Spleen (tissue), 7 donors: Measurements from ENCODE around the gene NKAIN2.

Experiments
- POLR2A ChIP-seq, 3 donors: fragments of 450-650 bp; IDR thresholded peaks; one replicate each; pipeline ENCODE4 v1.5.1; 2017; ENCODE audit warnings: antibody characterized with exemption in 3 of 3, mild to moderate bottlenecking in 1 of 3
- POLR2AphosphoS5 ChIP-seq, 3 donors: sonication (generic); formaldehyde crosslinking; IDR thresholded peaks; one replicate each; pipeline ENCODE4 v1.5.1; 2017; ENCODE audit warnings: antibody characterized with exemption in 3 of 3
- TF ChIP-seq, protein P1 (sequence below), 11 experiments: fragments of 200-600 bp in 7 of 11; fragments of 450-650 bp in 4 of 11; sonication (generic) in 4 of 11; IDR thresholded peaks in 8 of 11; conservative IDR thresholded peaks in 3 of 11; 1 replicate in 7 of 11; 2 replicates in 4 of 11; pipeline versions ENCODE4 v1.4.0 to v1.8.0; 2016 to 2021; ENCODE audit warnings: antibody characterized with exemption in 11 of 11, inconsistent platforms in 4 of 11, mild to moderate bottlenecking in 1 of 11
- donor health status: DM: no; HTN: no; CAD: no; lungs with moderate emphysema.
- donor health status: DM: no; HTN: no; CAD: no.
- donor health status: DM: no; HTN: no; CAD: no.

DNA sequence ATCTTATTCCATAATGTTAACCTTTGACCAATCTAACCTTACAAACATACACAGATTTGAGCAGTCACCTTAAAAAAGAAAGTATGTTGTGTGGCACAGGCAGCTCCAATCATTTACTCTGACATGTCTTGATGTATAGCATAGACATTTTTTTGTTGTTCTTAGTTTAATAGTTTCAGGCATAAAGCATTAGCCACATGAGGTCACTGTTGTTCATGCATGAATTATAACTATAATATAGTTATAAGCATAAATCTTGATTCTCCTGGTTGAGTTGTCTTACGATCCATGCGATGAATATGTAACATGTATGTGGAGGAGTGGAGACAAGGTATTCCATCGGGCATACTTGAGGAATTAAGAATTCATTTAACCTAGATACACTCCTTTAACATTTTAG is 26.1 kb upstream of the NKAIN2 start:
- TF ChIP-seq, protein P1, sequence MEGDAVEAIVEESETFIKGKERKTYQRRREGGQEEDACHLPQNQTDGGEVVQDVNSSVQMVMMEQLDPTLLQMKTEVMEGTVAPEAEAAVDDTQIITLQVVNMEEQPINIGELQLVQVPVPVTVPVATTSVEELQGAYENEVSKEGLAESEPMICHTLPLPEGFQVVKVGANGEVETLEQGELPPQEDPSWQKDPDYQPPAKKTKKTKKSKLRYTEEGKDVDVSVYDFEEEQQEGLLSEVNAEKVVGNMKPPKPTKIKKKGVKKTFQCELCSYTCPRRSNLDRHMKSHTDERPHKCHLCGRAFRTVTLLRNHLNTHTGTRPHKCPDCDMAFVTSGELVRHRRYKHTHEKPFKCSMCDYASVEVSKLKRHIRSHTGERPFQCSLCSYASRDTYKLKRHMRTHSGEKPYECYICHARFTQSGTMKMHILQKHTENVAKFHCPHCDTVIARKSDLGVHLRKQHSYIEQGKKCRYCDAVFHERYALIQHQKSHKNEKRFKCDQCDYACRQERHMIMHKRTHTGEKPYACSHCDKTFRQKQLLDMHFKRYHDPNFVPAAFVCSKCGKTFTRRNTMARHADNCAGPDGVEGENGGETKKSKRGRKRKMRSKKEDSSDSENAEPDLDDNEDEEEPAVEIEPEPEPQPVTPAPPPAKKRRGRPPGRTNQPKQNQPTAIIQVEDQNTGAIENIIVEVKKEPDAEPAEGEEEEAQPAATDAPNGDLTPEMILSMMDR (IDR thresholded peaks at IDR 0.05 in 8 of 11, conservative IDR thresholded peaks at IDR 0.05 in 3 of 11): no peak
- no peak for TF ChIP-seq POLR2A (IDR thresholded peaks at IDR 0.05)
- no peak for TF ChIP-seq POLR2AphosphoS5 (IDR thresholded peaks at IDR 0.05)
